Measurements from ENCODE around the gene B4GALNT3.

The B4GALNT3 gene

GRCh38 chr12:508795-509194, 49.1 kb downstream of the B4GALNT3 start:
- DNase-seq (ENCODE audit: low spot score) = no peak

GRCh38 chr12:509500-509899, 49.8 kb downstream of the B4GALNT3 start:
- no peak for DNase-seq (ENCODE audit: low spot score)

GRCh38 chr12:510071-510825, 50.5 kb downstream of the B4GALNT3 start:
- no peak for DNase-seq (ENCODE audit: low spot score)

- no peak for DNase-seq (ENCODE audit: low spot score)
Observed at GRCh38 chr12:512933-513332, 53.2 kb downstream of the B4GALNT3 start.

GRCh38 chr12:513446-513845, 53.7 kb downstream of the B4GALNT3 start:
- no peak for DNase-seq (ENCODE audit: low spot score)

GRCh38 chr12:517538-517937, 57.8 kb downstream of the B4GALNT3 start:
- no peak for DNase-seq (ENCODE audit: low spot score)

- DNase-seq (ENCODE audit: low spot score) = no peak
Observed at GRCh38 chr12:520119-520518, 60.4 kb downstream of the B4GALNT3 start.

GRCh38 chr12:522692-523378, 63.1 kb downstream of the B4GALNT3 start:
- DNase-seq (ENCODE audit: low spot score) = peak; percentile 59

- DNase-seq (ENCODE audit: low spot score) = peak; percentile 79
Observed at GRCh38 chr12:524167-524951, 64.6 kb downstream of the B4GALNT3 start.

- DNase-seq (ENCODE audit: low spot score) = no peak
Observed at GRCh38 chr12:526089-526488, 66.3 kb downstream of the B4GALNT3 start.

- no peak for DNase-seq (ENCODE audit: low spot score)
Observed at GRCh38 chr12:527241-527640, 67.5 kb downstream of the B4GALNT3 start.

GRCh38 chr12:527729-528128, 68.0 kb downstream of the B4GALNT3 start:
- DNase-seq (ENCODE audit: low spot score) = no peak

- DNase-seq (ENCODE audit: low spot score) = no peak
Observed at GRCh38 chr12:530308-530707, 70.6 kb downstream of the B4GALNT3 start.

- no peak for DNase-seq (ENCODE audit: low spot score)
Observed at GRCh38 chr12:530821-531220, 71.1 kb downstream of the B4GALNT3 start.

- DNase-seq (ENCODE audit: low spot score) = no peak
Observed at GRCh38 chr12:531951-532585, 72.3 kb downstream of the B4GALNT3 start.

GRCh38 chr12:532908-533565, 73.3 kb downstream of the B4GALNT3 start:
- no peak for DNase-seq (ENCODE audit: low spot score)

GRCh38 chr12:533718-534117, 74.0 kb downstream of the B4GALNT3 start:
- no peak for DNase-seq (ENCODE audit: low spot score)

- no peak for DNase-seq (ENCODE audit: low spot score)
Observed at GRCh38 chr12:534216-534615, 74.5 kb downstream of the B4GALNT3 start.

- no peak for DNase-seq (ENCODE audit: low spot score)
Observed at GRCh38 chr12:535396-535795, 75.7 kb downstream of the B4GALNT3 start.

- no peak for DNase-seq (ENCODE audit: low spot score)
Observed at GRCh38 chr12:536751-537245, 77.1 kb downstream of the B4GALNT3 start.

- DNase-seq (ENCODE audit: low spot score) = no peak
Observed at GRCh38 chr12:537772-538171, 78.0 kb downstream of the B4GALNT3 start.

Measured in SK-N-DZ (cell line).